ENCODE data around the gene TLR2.

DNA sequence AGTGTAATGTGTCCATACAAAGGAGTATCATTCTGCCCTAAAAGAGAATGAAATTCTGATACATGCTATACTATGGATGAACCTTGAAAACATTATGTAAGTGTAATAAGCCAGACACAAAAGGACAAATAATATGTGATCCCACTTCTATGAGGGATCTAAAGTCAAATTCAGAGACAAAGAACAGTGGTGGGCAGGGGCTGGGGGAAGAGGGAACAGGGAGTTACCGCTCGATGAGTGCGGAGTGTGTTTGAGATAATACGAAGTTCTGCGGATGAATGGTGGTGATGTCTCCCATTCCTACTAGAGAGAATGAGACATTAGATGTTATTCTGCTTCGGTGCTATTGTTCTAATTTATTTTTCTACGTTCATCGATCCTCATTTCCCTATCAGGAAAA, 46.1 kb upstream of the TLR2 start:
- TF ChIP-seq CTCF (IDR thresholded peaks at IDR 0.05), result no peak
- TF ChIP-seq POLR2A (IDR thresholded peaks at IDR 0.05), result no peak
